GM18907 (cell line): ENCODE measurements around the gene RNGTT.

Experiments
- ATAC-seq: cut with Tn5 transposase; IDR thresholded peaks from one replicate; pipeline ENCODE4 v1.9.1; 2021; ENCODE audit warnings: mild to moderate bottlenecking, moderate library complexity; ENCODE audit not compliant: unreplicated experiment

Gene RNGTT

DNA sequence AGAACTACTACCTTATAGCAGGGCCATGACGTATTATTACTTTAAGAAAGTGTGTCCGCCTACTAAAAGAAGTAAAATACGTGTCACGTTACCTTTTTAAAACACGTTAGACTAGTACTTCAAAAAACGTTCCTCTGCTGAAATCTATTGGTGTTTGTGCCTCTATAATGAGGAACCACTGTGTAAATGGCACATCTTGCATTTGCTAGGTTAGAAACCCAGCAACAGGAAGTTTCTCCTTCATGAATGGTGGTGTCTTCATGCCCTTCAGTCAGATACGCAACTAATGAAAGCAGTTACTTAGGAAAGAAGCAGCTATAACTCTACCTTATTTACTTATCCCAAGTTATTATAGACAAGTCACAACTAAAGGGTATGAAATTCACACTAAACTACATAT is 343.5 kb downstream of the RNGTT start:
- ATAC-seq = no peak

DNA sequence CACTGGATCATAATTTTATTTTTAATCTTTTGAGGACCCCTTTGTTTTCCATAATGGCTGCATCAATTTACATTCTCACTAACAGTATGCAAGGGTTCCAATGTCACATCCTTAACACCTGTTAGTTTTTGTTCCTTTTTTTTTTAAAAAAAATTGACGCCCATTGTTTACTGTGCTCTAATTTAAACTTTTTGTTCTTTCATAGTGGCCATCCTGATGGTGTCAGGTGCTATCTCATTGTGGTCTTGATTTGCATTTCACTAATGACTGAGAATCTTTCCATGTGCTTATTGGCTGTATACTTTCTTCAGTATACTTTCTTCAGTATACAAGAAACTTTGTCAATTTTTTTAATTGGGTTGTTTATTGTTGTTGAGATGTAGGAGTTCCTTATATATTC is 347.0 kb downstream of the RNGTT start:
- peak; percentile 59 for ATAC-seq

DNA sequence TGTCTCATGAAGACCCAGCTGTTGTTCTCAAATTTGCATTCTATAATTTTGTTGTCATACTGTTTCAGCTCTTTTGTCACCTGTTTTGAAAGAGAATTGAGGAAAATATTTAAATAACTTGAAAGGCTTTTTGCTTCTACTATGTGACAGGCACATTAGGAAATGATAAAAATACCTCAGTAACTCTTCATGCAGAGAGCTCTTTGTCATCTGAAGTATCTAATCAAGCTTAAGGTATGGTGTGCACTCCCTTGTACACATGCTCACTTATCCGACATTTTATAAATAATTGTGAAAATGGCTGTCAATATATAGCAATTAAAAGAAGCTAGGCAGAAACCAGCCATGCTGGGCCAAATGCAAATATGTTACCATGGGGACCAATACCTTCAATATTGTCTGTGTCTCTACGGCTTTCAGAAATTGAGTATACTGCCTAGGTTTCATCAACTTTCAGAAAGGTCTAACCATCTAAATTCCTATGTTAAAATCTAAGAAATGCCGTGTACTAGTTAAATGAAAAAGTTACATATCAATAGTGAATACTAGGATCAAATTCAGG is 349.0 kb downstream of the RNGTT start:
- ATAC-seq = no peak

GRCh38 chr6:88612631-88613030 is 350.8 kb downstream of the RNGTT start:
- ATAC-seq = no peak

- ATAC-seq = no peak
These were observed 351.7 kb downstream of the RNGTT start for GRCh38 chr6:88611721-88612120.

GRCh38 chr6:88609983-88610382 is 353.4 kb downstream of the RNGTT start:
- ATAC-seq = no peak

DNA sequence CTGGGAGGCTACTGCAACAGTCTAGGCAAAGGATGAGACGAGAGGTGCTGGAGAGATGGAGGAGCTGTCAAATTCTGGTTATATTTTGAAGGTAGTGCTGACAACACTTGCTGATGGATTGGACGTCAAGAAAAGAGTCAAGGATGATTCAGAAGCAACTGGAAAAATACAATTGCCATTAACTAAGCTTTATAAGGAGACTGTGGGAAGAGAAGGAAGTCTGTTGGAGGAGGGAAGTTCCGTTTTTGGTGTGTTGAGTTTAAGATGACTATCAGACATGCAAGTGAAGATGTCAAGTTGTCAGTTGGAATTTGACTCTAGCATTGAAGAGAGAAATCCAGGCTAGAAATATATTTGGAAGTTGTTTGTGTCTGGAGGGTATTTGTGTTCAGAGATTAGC is 358.1 kb downstream of the RNGTT start:
- no peak for ATAC-seq

DNA sequence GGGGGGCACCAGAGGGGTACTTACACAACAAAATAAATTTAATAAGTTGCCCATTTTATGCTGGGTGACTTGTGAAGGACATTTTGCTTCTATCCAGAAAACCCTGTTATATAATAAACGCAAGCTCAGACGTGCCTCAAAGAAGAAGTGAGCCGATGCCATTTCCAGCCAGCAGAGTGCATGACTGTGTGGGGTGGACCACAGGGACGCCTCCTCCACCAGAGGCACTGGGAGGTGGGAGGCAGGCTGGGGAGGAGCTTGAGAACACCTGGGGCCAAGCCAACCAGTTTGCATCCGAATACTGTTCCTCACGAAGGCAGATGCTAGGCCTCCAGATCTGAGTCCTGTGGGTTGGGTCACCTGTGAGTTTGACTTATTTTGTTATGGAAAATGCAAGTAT is 363.8 kb downstream of the RNGTT start:
- no peak for ATAC-seq

DNA sequence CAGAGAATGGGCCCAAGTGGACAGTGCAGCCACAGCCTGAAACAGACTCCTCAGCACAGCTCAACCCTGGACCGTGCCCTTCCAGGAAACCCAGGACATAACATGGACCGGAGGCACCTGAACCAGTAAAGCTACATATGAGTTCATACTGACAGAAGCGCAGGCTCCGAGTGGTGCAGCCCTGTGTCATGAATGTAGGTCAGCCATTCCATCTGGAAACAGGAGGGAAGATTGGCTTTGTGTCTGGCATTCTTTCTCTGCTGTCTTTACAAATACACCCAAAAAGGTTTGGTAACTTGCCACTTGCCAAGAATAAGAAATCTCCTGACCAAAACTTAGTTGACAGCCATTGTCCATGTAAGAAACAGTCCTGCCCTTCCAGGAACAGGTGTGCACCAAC is 366.6 kb downstream of the RNGTT start:
- ATAC-seq = no peak

GRCh38 chr6:88588938-88589337 is 374.5 kb downstream of the RNGTT start:
- ATAC-seq = no peak

- ATAC-seq = no peak
These were observed 376.3 kb downstream of the RNGTT start for GRCh38 chr6:88587150-88587520.

DNA sequence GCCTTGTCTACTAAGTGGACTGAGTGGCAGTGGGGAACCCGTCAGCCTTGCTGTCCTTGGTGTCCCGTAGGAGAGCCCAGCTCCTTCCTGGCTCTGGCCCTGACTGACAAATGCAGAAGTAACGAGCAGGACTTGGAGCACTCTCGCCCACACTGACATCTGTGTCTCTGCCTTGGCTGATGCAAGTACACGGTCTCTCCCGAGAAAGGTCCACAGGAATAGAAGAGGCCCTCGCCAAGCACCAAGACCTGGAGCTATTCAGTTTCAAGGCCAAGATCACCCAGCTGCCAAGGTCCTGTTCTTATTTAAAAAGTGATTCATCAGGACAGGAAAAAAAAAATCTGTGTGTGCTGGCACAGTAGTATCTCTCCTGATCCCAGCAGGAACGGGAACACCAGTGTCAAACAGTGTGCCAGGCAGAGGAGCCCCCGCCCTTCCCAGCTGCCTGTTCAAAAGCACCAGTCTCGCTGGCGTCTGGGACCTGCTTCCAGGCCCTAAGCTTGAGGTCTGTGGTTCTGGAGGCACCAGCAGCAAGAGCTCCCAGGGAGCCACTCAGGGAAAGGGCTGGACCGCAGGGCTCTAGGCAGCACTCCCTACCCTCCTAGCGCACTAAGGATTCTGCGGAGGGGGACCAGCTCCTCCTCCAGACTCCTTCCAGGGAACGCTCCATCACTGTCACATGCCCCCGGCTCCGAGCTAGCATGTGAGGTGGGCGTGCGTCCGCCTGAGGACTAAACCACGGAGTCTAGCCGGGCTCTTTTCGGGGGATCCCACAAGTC is 376.9 kb downstream of the RNGTT start:
- no peak for ATAC-seq

DNA sequence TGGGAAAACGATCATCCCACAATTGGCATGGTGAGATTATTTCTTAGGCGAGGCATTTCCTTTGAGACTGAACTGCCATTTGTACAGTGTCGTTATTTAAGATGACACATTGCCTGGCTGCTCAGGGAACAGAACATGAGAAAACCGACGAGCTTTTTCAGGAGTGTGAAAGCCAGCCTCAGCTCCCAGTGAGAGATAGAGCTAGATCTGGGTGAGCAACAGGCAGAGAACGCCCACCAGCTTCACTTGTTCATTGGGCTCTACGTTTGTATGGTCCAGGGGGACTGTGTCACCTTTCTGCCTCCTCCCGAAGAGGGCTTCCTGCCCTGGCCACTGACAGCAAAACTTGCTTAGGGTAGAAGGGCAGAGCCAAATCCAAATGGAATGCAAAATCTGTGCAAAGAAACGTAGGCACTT is 378.1 kb downstream of the RNGTT start:
- no peak for ATAC-seq

DNA sequence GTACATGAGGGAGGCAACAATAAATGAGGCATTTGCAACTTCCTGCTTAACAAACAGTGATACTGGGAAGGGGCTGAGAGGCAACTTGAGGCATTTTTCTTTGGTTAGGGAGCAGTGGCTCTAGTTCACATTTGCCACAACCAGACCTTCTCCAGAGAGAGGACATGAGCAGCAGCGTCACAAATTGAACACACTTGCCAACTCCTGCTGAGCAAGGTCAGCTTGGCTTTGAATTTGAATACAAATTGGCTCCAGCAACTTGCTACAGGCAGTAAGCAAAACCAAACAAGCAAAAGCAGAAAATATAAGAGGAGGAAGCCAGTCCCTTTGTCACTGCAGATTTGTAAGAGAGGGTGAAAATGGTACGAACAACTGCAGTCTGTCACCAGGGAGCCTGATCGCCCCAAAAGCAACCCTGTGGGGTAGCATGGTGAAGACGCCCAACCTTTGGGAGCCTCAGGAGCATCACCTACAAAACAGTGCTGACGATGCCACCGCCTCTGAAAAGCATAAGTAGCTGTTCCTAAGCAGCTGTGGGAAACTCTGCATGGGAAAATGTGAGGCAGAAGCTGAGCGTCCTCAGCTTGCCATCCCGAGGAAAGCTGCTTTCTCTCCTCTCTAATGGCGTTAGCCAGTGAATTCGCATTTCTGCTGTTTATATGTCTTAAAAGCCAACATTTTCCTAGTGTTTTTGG is 378.7 kb downstream of the RNGTT start:
- no peak for ATAC-seq

GRCh38 chr6:88577461-88577860 is 386.0 kb downstream of the RNGTT start:
- ATAC-seq = no peak

- no peak for ATAC-seq
These were observed 387.9 kb downstream of the RNGTT start for GRCh38 chr6:88575536-88575935.

DNA sequence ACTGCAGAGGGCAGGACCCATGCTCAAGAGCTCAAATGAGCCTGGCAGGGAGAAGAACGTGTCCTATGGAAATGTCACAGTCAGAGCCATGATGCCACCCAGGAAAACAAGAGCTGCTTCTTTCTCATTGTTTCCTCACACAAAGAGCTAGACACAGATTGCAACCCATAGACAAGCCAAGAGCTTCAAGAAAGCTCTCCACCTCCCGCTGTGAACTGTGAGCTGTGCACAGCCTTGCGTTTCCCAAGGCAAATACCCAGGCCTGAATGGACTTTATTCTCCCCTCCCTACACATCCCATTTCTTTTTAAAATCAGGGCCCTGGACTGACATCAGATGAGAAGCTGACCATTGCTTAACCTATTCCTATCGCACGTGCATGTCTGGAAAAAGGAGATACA is 388.8 kb downstream of the RNGTT start:
- ATAC-seq = no peak

DNA sequence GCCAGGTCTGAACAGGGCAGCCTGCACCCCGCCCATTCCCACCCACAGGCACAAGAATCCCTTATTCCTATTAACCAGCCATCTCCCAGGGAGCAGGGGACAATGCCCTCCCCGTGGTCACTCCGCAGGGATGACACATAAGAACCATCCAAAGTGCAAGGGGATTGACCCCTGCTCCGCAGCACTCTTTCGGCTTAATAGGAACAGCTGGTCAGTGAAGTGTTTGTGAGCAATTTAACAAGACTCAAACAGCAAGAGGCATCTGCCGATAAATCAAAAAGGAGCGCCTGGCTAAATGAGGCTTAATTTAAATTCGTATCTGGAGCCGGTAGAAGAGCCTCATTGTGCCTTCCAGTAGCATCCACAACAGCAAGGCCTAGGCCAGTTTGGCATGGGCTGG is 389.4 kb downstream of the RNGTT start:
- ATAC-seq = no peak

DNA sequence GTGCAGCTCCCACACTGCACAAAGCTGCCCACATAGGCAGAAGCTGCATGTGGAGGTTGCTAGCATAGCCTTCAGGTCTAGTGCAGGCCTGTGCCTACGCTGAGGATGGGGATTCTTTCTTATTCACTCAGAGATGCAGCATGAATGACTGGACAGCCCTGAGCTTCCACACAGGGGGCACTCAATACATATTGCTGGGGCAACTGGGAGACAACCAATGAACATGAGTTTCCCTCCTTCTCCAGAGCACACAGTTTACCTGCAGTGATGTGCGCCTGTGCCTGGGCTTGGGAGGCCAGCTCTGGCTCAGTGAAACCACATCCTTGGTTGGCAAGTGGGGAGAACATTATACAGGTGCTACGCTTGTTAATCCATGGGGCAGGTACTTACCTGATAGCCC is 389.9 kb downstream of the RNGTT start:
- ATAC-seq = no peak

- ATAC-seq = peak; percentile 80
These were observed 390.8 kb downstream of the RNGTT start for GRCh38 chr6:88572449-88573139.

- no peak for ATAC-seq
These were observed 393.5 kb downstream of the RNGTT start for GRCh38 chr6:88569959-88570358.

DNA sequence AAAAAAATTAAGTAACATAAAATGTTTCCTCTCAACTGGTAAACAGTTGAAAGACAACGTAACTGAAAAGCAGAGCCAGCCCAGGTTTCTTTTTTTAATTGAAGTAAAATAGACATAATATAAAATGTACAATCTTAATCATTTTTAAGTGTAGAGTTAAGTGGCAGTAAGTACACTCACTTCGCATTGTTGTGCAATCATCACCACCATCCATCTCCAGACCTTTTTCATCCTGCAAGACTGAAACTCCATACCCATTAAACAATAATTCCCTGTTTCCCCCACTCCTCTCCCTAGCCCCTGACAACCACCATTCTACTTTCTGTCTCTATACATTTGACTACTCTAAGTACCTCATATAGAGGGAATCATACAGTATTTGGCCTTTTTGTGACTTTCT is 395.7 kb downstream of the RNGTT start:
- no peak for ATAC-seq
